Activated CD4-positive, alpha-beta memory T cell treated with anti-CD3 and anti-CD28 coated beads for 36 hours (primary cell): ENCODE data around the gene OGFR. TPM values are rescaled to one million over a fixed set of nuclear protein-coding genes. Genes with fewer than 3 reads are reported as not detected.

Experiments
- CTCF ChIA-PET: fragments of 350-600 bp; sonication (Branson Sonifier 250); formaldehyde crosslinking; loops from one replicate; lab custom pipeline; 2021; ENCODE audit warnings: antibody characterized with exemption, inconsistent platforms; lab: Charles Lee
- POLR2A ChIA-PET: fragments of 350-600 bp; sonication (Branson Sonifier 250); formaldehyde crosslinking; loops from one replicate; lab custom pipeline; 2021; ENCODE audit warnings: antibody characterized with exemption; lab: Charles Lee
- DNase-seq: peaks from one replicate; pipeline ENCODE4 v3.0.0-alpha.2; 2020
- H3K27ac Mint-ChIP-seq: one replicate; pipeline ENCODE4 v1.8.0; 2021; ENCODE audit warnings: mixed read lengths
- H3K27me3 Mint-ChIP-seq: one replicate; pipeline ENCODE4 v1.8.0; 2021; ENCODE audit warnings: mixed read lengths
- H3K36me3 Mint-ChIP-seq: one replicate; pipeline ENCODE4 v1.8.0; 2021; ENCODE audit warnings: mixed read lengths
- H3K4me1 Mint-ChIP-seq: one replicate; pipeline ENCODE4 v1.8.0; 2021; ENCODE audit warnings: low read depth, mixed read lengths
- H3K4me3 Mint-ChIP-seq: one replicate; pipeline ENCODE4 v1.8.0; 2021; ENCODE audit warnings: mild to moderate bottlenecking, mixed read lengths
- H3K9me3 Mint-ChIP-seq: one replicate; pipeline ENCODE4 v1.8.0; 2021; ENCODE audit warnings: mixed read lengths
- intact Hi-C: fragments of 100-400 bp; cut with micrococcal nuclease; formaldehyde crosslinking; loops from one replicate; pipeline ENCODE4 v1.15.1; 2023
- total RNA-seq, 2 experiments: library from RNA; stranded (reverse); gene quantifications; one replicate each; pipeline ENCODE4 v1.2.3, GENCODE V29; 2021

OGFR gene
- total RNA-seq, 2 experiments from 2014 or later: 35.0 to 39.0 TPM

DNA sequence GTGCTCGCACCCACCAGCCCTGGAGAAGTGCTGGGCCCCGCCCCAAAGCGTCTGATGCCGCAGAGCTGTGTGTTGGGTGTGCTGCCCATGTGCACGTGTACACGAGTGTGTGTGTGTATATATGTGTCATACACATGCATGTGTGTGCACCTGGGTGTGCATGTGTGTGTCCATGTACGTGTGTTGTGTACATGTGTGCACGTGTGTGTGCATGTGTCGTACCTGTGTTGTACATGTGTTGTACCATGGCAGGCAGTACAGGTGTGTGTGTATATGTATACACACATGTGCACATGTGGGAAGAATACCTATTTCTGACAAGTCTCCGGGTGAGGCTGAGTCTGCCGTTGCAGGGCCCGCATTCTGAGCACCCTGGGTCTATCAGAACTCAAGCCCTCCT, 14.6 kb upstream of the OGFR start:
- ChIA-PET POLR2A (no interaction called here), CTCF (interaction anchor here (1.1 to 4.0 kb wide), 10 partner anchors 15 to 380 kb away, joined by 3 to 22 read pairs (median 6); partner anchors contain the start of genes OGFR and SLCO4A1)
- no peaks in the 10 kb centered on the region for H3K27me3 Mint-ChIP-seq
- H3K4me3 Mint-ChIP-seq: no peak overlapping the region
- DNase-seq: no peak
- H3K36me3 Mint-ChIP-seq: no peaks in the 10 kb centered on the region
- intact Hi-C loops: no loop called here
- no peak overlapping the region for H3K27ac Mint-ChIP-seq
- peaks cover 24% of the 10 kb centered on the region for H3K4me1 Mint-ChIP-seq
- H3K9me3 Mint-ChIP-seq: no peaks in the 10 kb centered on the region

DNA sequence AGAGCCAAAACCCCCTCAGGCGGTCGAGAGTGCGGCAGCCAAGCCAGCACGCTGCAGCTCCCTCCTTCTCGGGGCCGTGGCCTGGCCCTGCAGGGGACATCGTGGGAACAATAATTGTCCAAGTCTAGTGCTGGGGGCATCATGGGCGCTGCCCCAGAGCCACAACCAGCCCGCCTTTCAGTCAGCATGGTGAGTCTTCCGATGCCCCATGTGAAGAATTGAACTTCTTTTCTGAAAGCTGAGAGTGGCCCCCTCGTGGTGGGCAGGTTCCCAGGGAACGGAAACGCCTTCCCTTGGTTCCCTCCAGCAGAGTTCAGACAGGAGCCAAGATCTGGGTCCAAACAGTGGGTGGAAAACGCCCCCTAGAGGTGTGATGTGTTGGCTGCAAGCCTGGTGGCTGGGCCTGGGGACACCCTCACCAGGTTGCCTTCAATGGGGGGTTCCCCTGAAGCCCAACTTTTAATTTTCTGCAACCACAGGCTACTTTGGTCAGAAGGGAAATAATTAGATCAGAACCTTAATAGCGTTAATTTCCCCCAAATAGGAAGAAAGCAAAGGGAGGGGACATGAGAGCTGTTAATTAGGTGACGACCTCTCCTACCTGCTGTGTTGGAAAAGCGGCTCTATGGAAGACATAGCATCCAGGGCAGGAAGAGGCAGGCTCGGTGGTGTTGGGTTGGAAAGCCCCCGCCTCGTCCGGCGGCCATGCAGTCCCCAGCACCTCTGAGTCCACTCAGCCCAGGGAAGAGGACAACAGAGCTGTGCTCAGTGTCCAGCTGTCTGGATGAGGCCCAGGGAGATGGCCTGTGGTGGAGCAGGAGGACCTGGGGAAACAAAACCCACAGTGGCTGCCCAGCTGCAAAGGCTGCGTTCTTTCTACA, 13.1 kb upstream of the OGFR start:
- no peaks in the 10 kb centered on the region for H3K9me3 Mint-ChIP-seq
- H3K4me3 Mint-ChIP-seq: no peak overlapping the region
- intact Hi-C loops: loop anchor here (1.0 kb wide), 2 partner anchors 88 to 291 kb away; no protein-coding TSS in a partner anchor
- peak; percentile 87 for DNase-seq
- CTCF ChIA-PET: interaction anchor here (0.6 to 4.0 kb wide), 45 partner anchors 9 to 423 kb away, joined by 3 to 22 read pairs (median 5); partner anchors contain the start of genes OGFR, SLCO4A1 and TCFL5
- H3K27me3 Mint-ChIP-seq: no peaks in the 10 kb centered on the region
- H3K4me1 Mint-ChIP-seq: peaks cover 26% of the 10 kb centered on the region
- no peak overlapping the region for H3K27ac Mint-ChIP-seq
- POLR2A ChIA-PET: no interaction called here
- no peaks in the 10 kb centered on the region for H3K36me3 Mint-ChIP-seq

DNA sequence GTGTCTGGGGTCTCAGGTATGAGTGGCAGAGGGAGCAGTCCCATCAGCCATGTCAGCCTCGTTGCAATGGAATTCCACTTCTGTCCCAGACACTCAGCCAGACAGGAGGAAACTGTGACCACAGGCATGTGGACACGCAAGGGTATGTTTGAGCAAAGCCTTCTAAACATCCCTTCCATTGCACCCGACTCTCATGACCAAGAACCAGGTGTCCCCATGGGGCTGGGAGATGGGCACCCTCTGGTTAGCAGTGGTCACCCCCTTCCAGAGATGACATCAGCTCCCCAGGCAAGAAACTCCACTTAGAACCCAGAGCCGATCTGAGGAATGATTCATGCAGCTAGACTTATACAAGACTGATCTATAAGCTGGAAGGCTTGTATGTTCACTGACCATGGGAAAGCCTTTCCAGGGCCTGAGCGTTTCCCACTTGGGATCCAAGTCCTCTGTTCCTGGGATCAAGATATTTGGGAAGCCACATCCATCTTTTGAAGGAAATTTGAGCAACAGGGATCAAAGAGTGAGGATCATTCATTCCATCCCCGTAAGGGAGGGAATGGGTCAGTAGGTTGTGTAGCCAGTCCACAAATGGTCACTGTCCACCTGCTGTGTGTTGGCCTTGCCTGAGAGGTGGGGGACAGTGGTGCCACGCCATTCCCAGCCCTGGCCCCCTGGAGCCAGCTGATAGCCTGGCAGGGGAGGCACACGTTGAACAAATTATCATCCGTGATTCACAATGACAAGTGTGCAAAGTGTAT, 12.3 kb upstream of the OGFR start:
- Mint-ChIP-seq H3K27ac (peak overlapping the region; percentile 8), H3K36me3 (no peaks in the 10 kb centered on the region), H3K4me3 (no peak overlapping the region), H3K27me3 (no peaks in the 10 kb centered on the region), H3K9me3 (no peaks in the 10 kb centered on the region), H3K4me1 (peaks cover 27% of the 10 kb centered on the region)
- POLR2A ChIA-PET: no interaction called here
- intact Hi-C loops: no loop called here
- DNase-seq: no peak
- CTCF ChIA-PET: interaction anchor here (0.6 to 4.0 kb wide), 37 partner anchors 10 to 293 kb away, joined by 3 to 22 read pairs (median 6); partner anchors contain the start of genes OGFR and SLCO4A1

DNA sequence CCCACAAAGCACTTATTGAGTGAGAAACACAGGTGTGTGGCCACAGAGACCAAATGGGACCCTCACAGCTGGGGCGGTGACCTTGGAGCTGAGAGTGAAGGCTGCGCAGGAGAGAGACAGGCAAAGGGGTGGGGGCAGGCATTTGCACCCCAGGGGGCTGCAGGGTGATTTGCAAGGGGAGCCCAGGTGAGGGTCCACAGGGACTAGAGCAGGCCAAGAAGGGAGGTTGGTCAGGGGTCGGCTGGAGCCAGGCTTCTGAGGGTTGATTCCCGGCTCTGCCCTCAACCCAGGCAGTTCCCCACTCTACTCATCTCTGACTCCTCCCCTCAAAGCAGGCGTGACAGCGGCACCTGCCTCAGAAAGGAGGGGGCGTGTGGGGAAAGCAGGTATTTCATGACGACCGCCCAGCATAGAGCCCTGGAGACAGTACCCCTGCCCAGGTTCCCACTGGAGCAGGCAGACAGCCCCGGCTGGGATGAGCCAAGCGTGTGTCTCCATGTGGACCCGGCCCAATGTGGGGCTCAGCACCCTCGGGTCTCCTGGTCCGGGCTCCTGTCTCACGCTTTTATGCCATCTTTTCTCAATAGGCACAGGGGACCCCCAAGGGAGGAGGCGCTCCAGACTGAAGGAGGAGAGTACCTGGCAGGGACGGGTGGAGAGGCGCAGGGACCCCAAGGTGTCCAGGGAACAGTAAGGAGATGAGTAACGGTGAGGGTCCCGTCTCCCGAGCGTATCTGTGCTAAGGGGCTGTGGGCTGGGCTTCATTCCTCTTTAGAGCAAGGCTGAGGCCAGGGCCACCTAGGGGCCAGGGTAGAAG, 11.5 kb upstream of the OGFR start:
- DNase-seq: no peak
- H3K36me3 Mint-ChIP-seq: no peaks in the 10 kb centered on the region

DNA sequence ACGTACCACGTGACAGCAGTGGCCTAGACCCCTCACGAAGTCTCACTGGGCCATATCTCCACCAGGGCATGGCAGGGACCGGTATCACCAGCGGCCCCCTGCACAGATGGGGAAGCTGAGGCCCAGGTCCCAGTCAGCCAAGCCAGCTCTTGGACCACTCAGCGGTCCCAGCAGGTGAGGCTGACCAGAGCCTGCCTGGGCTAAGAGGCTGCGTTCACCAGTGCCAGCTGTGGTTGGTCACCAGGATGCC, 11.0 kb upstream of the OGFR start:
- peak overlapping the region; percentile 68 for H3K4me3 Mint-ChIP-seq
- no peaks in the 10 kb centered on the region for H3K27me3 Mint-ChIP-seq
- CTCF ChIA-PET: interaction anchor here (0.7 to 2.1 kb wide), 2 partner anchors 14 to 384 kb away, joined by 3 to 4 read pairs; no protein-coding TSS in a partner anchor
- DNase-seq: no peak
- peaks cover 29% of the 10 kb centered on the region for H3K4me1 Mint-ChIP-seq
- intact Hi-C loops: loop anchor here (1.0 to 2.0 kb wide), 4 partner anchors 11 to 171 kb away; partner anchors contain the start of gene OGFR
- H3K9me3 Mint-ChIP-seq: no peaks in the 10 kb centered on the region
- H3K36me3 Mint-ChIP-seq: peaks cover 3% of the 10 kb centered on the region
- POLR2A ChIA-PET: interaction anchor here (1.0 to 1.9 kb wide), 3 partner anchors 10 to 152 kb away, joined by 3 to 4 read pairs (median 3); no protein-coding TSS in a partner anchor
- H3K27ac Mint-ChIP-seq: peak overlapping the region; percentile 81

More for the DNA sequence above, 11.5 kb upstream of the OGFR start:
- Mint-ChIP-seq H3K9me3 (no peaks in the 10 kb centered on the region), H3K27ac (peak overlapping the region; percentile 81), H3K27me3 (no peaks in the 10 kb centered on the region), H3K4me3 (no peak overlapping the region), H3K4me1 (peaks cover 29% of the 10 kb centered on the region)
- intact Hi-C loops: no loop called here
- ChIA-PET POLR2A (no interaction called here), CTCF (interaction anchor here (1.0 to 4.0 kb wide), 13 partner anchors 10 to 294 kb away, joined by 3 to 22 read pairs (median 6); no protein-coding TSS in a partner anchor)

DNA sequence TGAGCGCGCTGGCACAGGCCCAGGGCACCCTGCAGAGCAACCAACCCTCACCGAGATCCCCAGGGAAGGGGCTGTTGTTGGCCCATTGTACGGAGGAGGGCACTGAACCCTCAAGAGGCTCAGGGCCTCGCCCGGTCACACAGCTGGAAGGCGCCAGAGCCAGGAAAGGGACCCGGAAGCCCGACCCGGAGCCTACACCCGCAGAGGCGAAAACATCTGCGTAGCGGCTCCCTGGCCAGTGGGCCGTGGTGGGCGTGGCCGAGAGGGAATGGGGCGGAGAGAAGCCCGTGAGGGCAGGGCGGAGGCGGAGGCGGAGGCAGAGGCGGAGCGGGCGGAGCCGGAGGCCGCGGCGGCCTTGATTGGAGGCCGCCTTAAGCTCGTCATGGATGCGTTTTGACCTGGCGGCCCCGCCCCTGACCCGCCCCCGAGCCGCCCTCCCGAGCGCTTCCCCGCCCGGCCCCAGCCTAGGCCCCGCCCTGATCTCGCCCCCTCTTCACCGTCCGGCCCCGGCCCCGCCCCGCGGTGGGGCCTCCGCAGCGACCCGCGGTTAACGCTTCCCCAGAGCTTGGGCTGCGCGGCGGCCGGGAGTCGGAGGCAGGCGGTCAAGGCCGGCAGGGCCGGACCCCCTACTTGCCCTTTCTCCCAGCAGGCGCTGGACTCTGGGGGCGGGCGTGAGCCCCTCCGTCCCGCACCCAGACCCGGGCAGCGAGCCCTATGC, 10.5 kb upstream of the OGFR start:
- peak; percentile 98 for DNase-seq
- ChIA-PET CTCF (interaction anchor here (0.7 to 2.1 kb wide), 5 partner anchors 13 to 411 kb away, joined by 3 to 4 read pairs (median 3); no protein-coding TSS in a partner anchor), POLR2A (interaction anchor here (0.8 to 1.9 kb wide), 10 partner anchors 10 to 191 kb away, joined by 3 to 4 read pairs (median 3); partner anchors contain the start of genes OGFR and SLCO4A1)
- no peaks in the 10 kb centered on the region for H3K9me3 Mint-ChIP-seq
- no peaks in the 10 kb centered on the region for H3K27me3 Mint-ChIP-seq
- H3K4me1 Mint-ChIP-seq: peaks cover 29% of the 10 kb centered on the region
- intact Hi-C loops: loop anchor here (1.0 to 2.0 kb wide), 4 partner anchors 10 to 171 kb away; partner anchors contain the start of gene OGFR
- H3K36me3 Mint-ChIP-seq: peaks cover 5% of the 10 kb centered on the region
- H3K4me3 Mint-ChIP-seq: peak overlapping the region; percentile 79
- peak overlapping the region; percentile 81 for H3K27ac Mint-ChIP-seq

DNA sequence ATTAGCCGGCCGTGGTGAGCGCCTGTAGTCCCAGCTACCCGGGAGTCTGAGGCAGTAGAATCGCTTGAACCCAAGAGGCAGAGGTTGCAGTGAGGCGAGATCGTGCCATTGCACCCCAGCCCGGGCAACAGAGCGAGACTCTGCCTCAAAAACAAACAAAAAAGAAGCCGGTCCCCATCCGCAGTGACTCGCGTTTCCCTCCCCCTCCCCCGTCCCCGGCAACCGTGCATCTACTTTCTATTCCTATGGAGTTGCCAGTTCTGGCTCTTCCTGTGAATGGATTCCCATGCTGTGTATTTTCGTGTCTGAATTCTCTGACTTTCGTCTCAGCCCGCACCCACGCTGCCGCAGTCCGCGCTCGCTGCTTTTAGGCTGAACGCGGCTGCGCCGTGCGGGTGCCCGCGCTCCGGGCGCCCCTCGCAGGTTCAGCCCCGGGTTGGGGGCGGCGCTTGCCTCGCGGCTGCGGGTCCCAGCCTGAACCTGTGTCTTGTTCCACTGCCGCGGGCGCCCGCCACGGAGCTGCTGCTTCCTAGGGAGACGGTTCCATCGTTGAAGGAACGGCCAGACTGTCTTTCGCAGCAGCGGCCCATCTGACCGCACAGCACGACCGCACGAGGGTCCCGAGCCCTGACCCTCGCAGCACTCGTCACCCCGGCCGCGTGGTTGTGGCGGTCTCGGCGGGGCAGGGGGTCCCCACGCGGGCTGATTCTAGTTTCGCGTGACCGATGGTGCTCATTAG, 9.4 kb upstream of the OGFR start:
- intact Hi-C loops: loop anchor here (2.0 to 5.0 kb wide), 3 partner anchors 127 to 172 kb away; partner anchors contain the start of gene GID8
- H3K27ac Mint-ChIP-seq: peak overlapping the region; percentile 80
- peak overlapping the region; percentile 79 for H3K4me3 Mint-ChIP-seq

DNA sequence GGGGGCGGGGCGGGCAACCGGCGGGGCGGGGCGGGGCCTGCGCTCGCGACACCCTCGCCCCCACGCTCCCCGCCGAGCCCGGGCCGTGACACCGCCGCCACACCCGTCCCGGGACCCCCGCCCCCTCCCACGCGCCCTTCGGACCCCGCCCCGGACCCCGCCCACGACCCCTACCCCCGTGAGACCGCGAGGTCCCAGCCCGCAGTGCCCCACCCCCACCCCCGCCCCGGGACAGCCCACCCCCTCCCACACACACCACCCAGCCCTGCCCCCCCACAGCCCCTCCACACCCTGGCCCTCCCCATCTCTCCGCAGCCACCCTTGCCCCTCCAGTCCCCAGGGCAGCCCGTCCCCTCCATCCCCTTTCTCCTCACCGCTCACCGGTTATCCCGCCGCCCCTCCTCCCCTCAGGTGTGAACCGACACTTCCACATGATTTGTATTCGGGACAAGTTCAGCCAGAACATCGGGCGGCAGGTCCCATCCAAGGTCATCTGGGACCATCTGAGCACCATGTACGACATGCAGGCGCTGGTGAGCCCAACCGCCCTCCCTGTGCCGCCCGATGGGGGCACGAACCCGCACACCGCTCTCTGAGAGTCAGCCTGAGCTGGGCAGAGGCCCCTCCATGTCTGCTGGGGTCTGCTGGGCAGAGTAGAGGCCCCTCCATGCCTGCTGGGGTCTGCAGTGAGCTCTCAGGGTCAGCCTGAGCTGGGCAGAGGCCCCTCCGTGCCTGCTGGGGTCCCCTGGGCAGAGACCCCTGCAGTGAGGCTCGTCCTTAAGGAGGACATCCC, 7.7 kb upstream of the OGFR start:
- intact Hi-C loops: loop anchor here (2.0 to 5.0 kb wide), 3 partner anchors 125 to 494 kb away; partner anchors contain the start of genes ADRM1 and GID8

More for the DNA sequence above, 9.4 kb upstream of the OGFR start:
- ChIA-PET POLR2A (interaction anchor here (0.6 to 1.9 kb wide), 11 partner anchors 9 to 192 kb away, joined by 3 to 4 read pairs (median 3); partner anchors contain the start of genes OGFR and SLCO4A1), CTCF (interaction anchor here (0.9 to 2.1 kb wide), 3 partner anchors 12 to 143 kb away, joined by 3 to 4 read pairs (median 3); no protein-coding TSS in a partner anchor)
- H3K4me1 Mint-ChIP-seq: peaks cover 29% of the 10 kb centered on the region
- DNase-seq: peak; percentile 75
- no peaks in the 10 kb centered on the region for H3K27me3 Mint-ChIP-seq
- H3K9me3 Mint-ChIP-seq: no peaks in the 10 kb centered on the region
- H3K36me3 Mint-ChIP-seq: peaks cover 11% of the 10 kb centered on the region

More for the DNA sequence above, 7.7 kb upstream of the OGFR start:
- no peaks in the 10 kb centered on the region for H3K9me3 Mint-ChIP-seq
- H3K27ac Mint-ChIP-seq: peak overlapping the region; percentile 76
- no peaks in the 10 kb centered on the region for H3K27me3 Mint-ChIP-seq
- no peak for DNase-seq
- peaks cover 23% of the 10 kb centered on the region for H3K4me1 Mint-ChIP-seq
- ChIA-PET CTCF (interaction anchor here (1.0 to 1.4 kb wide), 4 partner anchors 9 to 173 kb away, joined by 3 to 5 read pairs (median 3); no protein-coding TSS in a partner anchor), POLR2A (interaction anchor here (1.0 to 1.5 kb wide), 3 partner anchors 14 to 194 kb away, joined by 3 to 4 read pairs (median 4); partner anchors contain the start of gene SLCO4A1)
- H3K36me3 Mint-ChIP-seq: peaks cover 12% of the 10 kb centered on the region
- peak overlapping the region; percentile 78 for H3K4me3 Mint-ChIP-seq
